Measurements from ENCODE around the gene GNAI2. TPM values are rescaled to one million over a fixed set of nuclear protein-coding genes. Genes with fewer than 3 reads are reported as not detected.

GNAI2 gene
- polyA plus RNA-seq, 3 donors = 914 to 1,492 (median 1,165) TPM

DNA sequence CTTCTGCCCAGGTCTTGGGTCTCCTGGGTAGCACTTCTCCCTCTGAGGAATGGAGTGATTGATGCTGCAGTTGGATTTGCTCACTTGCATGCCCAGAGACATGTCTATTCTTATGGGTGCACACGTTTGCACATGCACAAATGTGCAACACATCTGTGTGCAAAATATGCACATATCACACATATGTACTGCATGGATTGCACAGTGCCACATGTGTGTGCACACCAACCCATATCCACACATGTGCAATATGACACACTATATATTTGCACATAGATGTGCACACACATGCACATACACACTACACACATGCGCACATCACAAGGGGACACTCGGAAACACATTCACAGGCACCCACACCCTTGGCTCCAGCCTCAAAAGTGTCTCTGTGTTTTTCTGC, 32.3 kb downstream of the GNAI2 start:
- Histone ChIP-seq H3K4me1 (ENCODE audit: control insufficient read depth in 1 of 2, insufficient read depth in 2 of 2, low read length in 2 of 2) (peaks cover 4 to 6% of the 10 kb centered on the region in 2 donors), H3K79me2 (ENCODE audit: insufficient read depth, low read length) (no peaks in the 10 kb centered on the region), H3K27me3 (ENCODE audit: control insufficient read depth in 2 of 2, insufficient read depth in 2 of 2, low read length in 2 of 2) (peaks cover 0 to 25% of the 10 kb centered on the region in 2 donors), H2AFZ (ENCODE audit: insufficient read depth, low read depth, low read length, poor library complexity, severe bottlenecking) (no peak overlapping the region), H3K9ac (ENCODE audit: insufficient read depth, low read length, poor library complexity, severe bottlenecking) (no peak overlapping the region), H3K9me3 (replicated peaks in 1 of 2; ENCODE audit: control insufficient read depth in 1 of 2, insufficient read depth in 1 of 2, low read length in 2 of 2) (no peaks in the 10 kb centered on the region), H4K20me1 (ENCODE audit: insufficient read depth, low read length) (peaks cover 6% of the 10 kb centered on the region), H3K4me2 (replicated peaks; ENCODE audit: extremely low read depth, low read length, poor library complexity, severe bottlenecking) (no peak overlapping the region), H3K27ac (ENCODE audit: low read depth in 1 of 2, low read length in 2 of 2) (no peak overlapping the region), H3K4me3 (replicated peaks in 1 of 3; ENCODE audit: low read depth in 2 of 3, low read length in 3 of 3) (no peak overlapping the region), H3K36me3 (replicated peaks in 1 of 2; ENCODE audit: control insufficient read depth in 1 of 2, insufficient read depth in 2 of 2, low read length in 2 of 2) (no peaks in the 10 kb centered on the region)
- WGBS (ENCODE audit: insufficient coverage) = 71% methylated on average over 3 of the region's 3 CpGs
- TF ChIP-seq, protein P1, sequence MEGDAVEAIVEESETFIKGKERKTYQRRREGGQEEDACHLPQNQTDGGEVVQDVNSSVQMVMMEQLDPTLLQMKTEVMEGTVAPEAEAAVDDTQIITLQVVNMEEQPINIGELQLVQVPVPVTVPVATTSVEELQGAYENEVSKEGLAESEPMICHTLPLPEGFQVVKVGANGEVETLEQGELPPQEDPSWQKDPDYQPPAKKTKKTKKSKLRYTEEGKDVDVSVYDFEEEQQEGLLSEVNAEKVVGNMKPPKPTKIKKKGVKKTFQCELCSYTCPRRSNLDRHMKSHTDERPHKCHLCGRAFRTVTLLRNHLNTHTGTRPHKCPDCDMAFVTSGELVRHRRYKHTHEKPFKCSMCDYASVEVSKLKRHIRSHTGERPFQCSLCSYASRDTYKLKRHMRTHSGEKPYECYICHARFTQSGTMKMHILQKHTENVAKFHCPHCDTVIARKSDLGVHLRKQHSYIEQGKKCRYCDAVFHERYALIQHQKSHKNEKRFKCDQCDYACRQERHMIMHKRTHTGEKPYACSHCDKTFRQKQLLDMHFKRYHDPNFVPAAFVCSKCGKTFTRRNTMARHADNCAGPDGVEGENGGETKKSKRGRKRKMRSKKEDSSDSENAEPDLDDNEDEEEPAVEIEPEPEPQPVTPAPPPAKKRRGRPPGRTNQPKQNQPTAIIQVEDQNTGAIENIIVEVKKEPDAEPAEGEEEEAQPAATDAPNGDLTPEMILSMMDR (IDR thresholded peaks at IDR 0.05) = no peak
- intact Hi-C loops (cut with micrococcal nuclease) = no loop called here
- H3K27me3 Mint-ChIP-seq (ENCODE audit: low read depth in 3 of 3) = peaks cover 34 to 52% (median 49%) of the 10 kb centered on the region in 3 donors
- H3K36me3 Mint-ChIP-seq = no peaks in the 10 kb centered on the region
- DNase-seq = no peak
- H3K4me1 Mint-ChIP-seq = peaks cover 7% of the 10 kb centered on the region
- H3K9me3 Mint-ChIP-seq = peaks cover 0 to 5% (median 0%) of the 10 kb centered on the region in 7 donors
- no peak overlapping the region for H3K27ac Mint-ChIP-seq
- no peak overlapping the region for H3K4me3 Mint-ChIP-seq

DNA sequence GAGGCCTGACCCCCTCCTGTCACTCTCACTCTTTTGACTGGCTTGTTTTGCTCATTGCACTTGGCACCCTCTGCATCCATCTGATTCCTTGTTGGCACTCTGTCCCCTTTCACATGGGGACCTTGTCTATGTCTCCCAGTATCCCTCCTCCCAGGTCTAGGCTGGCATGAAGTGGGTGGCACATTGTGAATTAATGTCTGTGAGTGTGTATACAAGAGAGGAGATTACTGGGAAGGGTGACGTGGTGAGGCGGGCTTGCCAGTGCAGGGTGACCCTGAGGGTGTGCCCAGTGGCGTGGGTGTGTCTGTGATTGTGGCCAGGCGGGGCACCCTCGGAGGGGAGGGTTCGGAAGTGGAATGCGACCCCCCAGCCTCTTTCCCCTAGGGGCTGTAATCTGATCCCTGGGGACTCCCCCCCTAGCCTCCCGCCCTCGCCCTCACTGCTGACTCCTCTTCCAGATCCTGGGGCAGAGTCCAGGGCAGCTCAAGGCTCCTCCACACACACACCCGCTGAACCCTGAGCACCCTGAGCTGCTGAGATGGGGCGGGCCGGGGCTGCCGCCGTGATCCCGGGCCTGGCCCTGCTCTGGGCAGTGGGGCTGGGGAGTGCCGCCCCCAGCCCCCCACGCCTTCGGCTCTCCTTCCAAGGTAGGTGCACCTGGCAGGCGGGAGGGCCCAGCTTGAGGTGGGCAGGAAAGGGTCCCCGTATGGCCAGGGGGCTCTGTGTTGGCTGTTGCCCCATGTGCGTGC, 32.9 kb downstream of the GNAI2 start, which contains the start of gene SEMA3B:
Gene SEMA3B (plus strand): TSS at position 445 of the 749 bp plus-strand sequence. CDS start 94 bp downstream, at position 539.
- Histone ChIP-seq H3K79me2 (ENCODE audit: insufficient read depth, low read length) (no peaks in the 10 kb centered on the region), H3K4me1 (ENCODE audit: control insufficient read depth in 1 of 2, insufficient read depth in 2 of 2, low read length in 2 of 2) (peaks cover 10 to 12% of the 10 kb centered on the region in 2 donors), H3K4me2 (replicated peaks; ENCODE audit: extremely low read depth, low read length, poor library complexity, severe bottlenecking) (no peak within 1 kb of the TSS), H4K20me1 (ENCODE audit: insufficient read depth, low read length) (peaks cover 6% of the 10 kb centered on the region), H3K9me3 (replicated peaks in 1 of 2; ENCODE audit: control insufficient read depth in 1 of 2, insufficient read depth in 1 of 2, low read length in 2 of 2) (no peaks in the 10 kb centered on the region), H3K36me3 (replicated peaks in 1 of 2; ENCODE audit: control insufficient read depth in 1 of 2, insufficient read depth in 2 of 2, low read length in 2 of 2) (no peaks in the 10 kb centered on the region), H2AFZ (ENCODE audit: insufficient read depth, low read depth, low read length, poor library complexity, severe bottlenecking) (no peak within 1 kb of the TSS), H3K27me3 (ENCODE audit: control insufficient read depth in 2 of 2, insufficient read depth in 2 of 2, low read length in 2 of 2) (peaks cover 2 to 31% of the 10 kb centered on the region in 2 donors), H3K9ac (ENCODE audit: insufficient read depth, low read length, poor library complexity, severe bottlenecking) (no peak within 1 kb of the TSS), H3K4me3 (replicated peaks in 1 of 3; ENCODE audit: low read depth in 2 of 3, low read length in 3 of 3) (no peak within 1 kb of the TSS), H3K27ac (ENCODE audit: low read depth in 1 of 2, low read length in 2 of 2) (no peak within 1 kb of the TSS)
- Mint-ChIP-seq H3K4me1 (peaks cover 5% of the 10 kb centered on the region), H3K9me3 (peaks cover 0 to 5% (median 0%) of the 10 kb centered on the region in 7 donors), H3K27ac (peak within 1 kb of the TSS in 1 of 7 donors; percentile 45), H3K4me3 (peak within 1 kb of the TSS in 1 of 2 donors; percentile 69), H3K36me3 (no peaks in the 10 kb centered on the region), H3K27me3 (ENCODE audit: low read depth in 3 of 3) (peaks cover 37 to 55% (median 53%) of the 10 kb centered on the region in 3 donors)
- 94% methylated on average over 10 of the region's 21 CpGs for WGBS (ENCODE audit: insufficient coverage)
- TF ChIP-seq, protein P1 (IDR thresholded peaks at IDR 0.05) = no peak
- DNase-seq = no peak
- intact Hi-C loops (cut with micrococcal nuclease) = no loop called here
